Mesangial cell (primary cell): Measurements from ENCODE around the gene PTPN14. TPM values are rescaled to one million over a fixed set of nuclear protein-coding genes. Genes with fewer than 3 reads are reported as not detected.

Source experiments
- total RNA-seq: library from RNA; depleted of rRNA; stranded (reverse); fragments of >200 nt; gene quantifications from 2 replicates; pipeline ENCODE4 v1.2.3, GENCODE V29; 2015

PTPN14 gene
- total RNA-seq = 68.6 and 84.6 TPM in 2 replicates

GRCh38 chr1:214551436-214552173 lies at the start of gene PTPN14:
TSS of gene PTPN14 (minus strand) at chr1:214551602. CDS start at chr1:214464803, 86,799 bp downstream.

Other genes with a start within 250 kb of the PTPN14 start
- gene CENPF, start 51.6 kb upstream of the PTPN14 start, total RNA-seq = 2.5 and 62.2 TPM in 2 replicates